K562 (cell line): Measurements from ENCODE around the gene AFG1L. TPM values are rescaled to one million over a fixed set of nuclear protein-coding genes. Genes with fewer than 3 reads are reported as not detected.

Source experiments
- ATAC-seq: fragments of 200-7000 bp; cut with Tn5 transposase; 3 replicates; pipeline ENCODE4 v1.9.1; 2020; ENCODE audit warnings: moderate library complexity
- BruUV-seq: library from RNA; stranded (reverse); fragments of 400-500 nt; replicated peaks from 2 replicates; lab custom pipeline; 2021; lab: Mats Ljungman, UMichigan
- CTCF ChIA-PET: fragments of 300-600 bp; formaldehyde crosslinking; extraction: SDS; loops from one replicate; lab custom pipeline; 2021; ENCODE audit warnings: low intra/inter-chr PET ratio; lab: Yijun Ruan, JAX
- POLR2A ChIA-PET: fragments of 300-600, 350-650 bp; sonication (Branson Sonifier 250); formaldehyde crosslinking; extraction: SDS; loops from one replicate; lab custom pipeline; 2021; ENCODE audit warnings: antibody characterized with exemption, inconsistent platforms; lab: Yijun Ruan, JAX
- DNase-seq, 4 experiments: peaks; one replicate each; pipeline versions ENCODE4 v3.0.0 to v3.0.0-alpha.2; 2011 to 2018; ENCODE audit warnings: low spot score in 3 of 4, mixed read lengths in 3 of 4; ENCODE audit errors: extremely low read depth in 1 of 4
- FAIRE-seq: peaks from 2 replicates; lab custom pipeline; 2011; peaks lifted over from hg19 to GRCh38; lab: Jason Lieb, UNC
- H2AFZ ChIP-seq: 2 replicates; pipeline ENCODE4 v1.6.0; 2011; ENCODE audit warnings: low read depth, low read length, control low read depth, inconsistent platforms
- H3K27ac ChIP-seq: fragments of 200-600 bp; 3 replicates; pipeline ENCODE4 v1.8.0; 2011; ENCODE audit warnings: low read depth, mild to moderate bottlenecking, control low read depth, inconsistent platforms, low read length, moderate library complexity, mixed read lengths; ENCODE audit errors: extremely low read depth
- H3K27me3 ChIP-seq, 2 experiments: fragments of 300-600 bp in 1 of 2; 2 replicates in 1 of 2; 3 replicates in 1 of 2; pipeline versions ENCODE4 v1.6.0 to v1.8.0; 2011; ENCODE audit warnings: inconsistent platforms in 2 of 2, low read length in 2 of 2, mild to moderate bottlenecking in 1 of 2, mixed read lengths in 1 of 2, moderate library complexity in 1 of 2; ENCODE audit not compliant: control insufficient read depth in 2 of 2, insufficient read depth in 2 of 2
- H3K36me3 ChIP-seq: fragments of 300-600 bp; 3 replicates; pipeline ENCODE4 v1.8.0; 2011; ENCODE audit warnings: mild to moderate bottlenecking, low read length, inconsistent platforms; ENCODE audit not compliant: control insufficient read depth, insufficient read depth
- H3K4me1 ChIP-seq, 2 experiments: fragments of 200-600 bp in 1 of 2; replicated peaks in 1 of 2; 2 replicates in 1 of 2; 3 replicates in 1 of 2; pipeline versions ENCODE4 v1.5.1 to v1.8.0; 2011; ENCODE audit warnings: inconsistent platforms in 2 of 2, low read length in 2 of 2, mild to moderate bottlenecking in 1 of 2, mixed read lengths in 1 of 2, moderate library complexity in 1 of 2; ENCODE audit not compliant: control insufficient read depth in 2 of 2, insufficient read depth in 2 of 2
- H3K4me2 ChIP-seq: 2 replicates; pipeline ENCODE4 v1.6.1; 2011; ENCODE audit warnings: low read length, control low read depth, inconsistent platforms, mixed read lengths; ENCODE audit not compliant: insufficient read depth
- H3K4me3 ChIP-seq: fragments of 200-600 bp; sonication (generic), shearing (Covaris generic); 2 replicates; pipeline ENCODE4 v1.5.1; 2016; ENCODE audit warnings: control low read depth, inconsistent platforms
- H3K79me2 ChIP-seq: fragments of 200-600 bp; 3 replicates; pipeline ENCODE4 v1.8.0; 2011; ENCODE audit warnings: low read length, inconsistent platforms; ENCODE audit not compliant: control insufficient read depth, insufficient read depth
- H3K9ac ChIP-seq, 2 experiments: 2 replicates each; pipeline versions ENCODE4 v1.6.0 to v1.6.1; 2011; ENCODE audit warnings: low read depth in 2 of 2, low read length in 2 of 2, control low read depth in 1 of 2, inconsistent platforms in 1 of 2, mild to moderate bottlenecking in 1 of 2, mixed read lengths in 1 of 2; ENCODE audit not compliant: insufficient read depth in 1 of 2
- H3K9me1 ChIP-seq: one replicate; pipeline ENCODE4 v1.6.0; 2011; ENCODE audit warnings: inconsistent platforms, mild to moderate bottlenecking, low read length, moderate library complexity; ENCODE audit not compliant: control insufficient read depth, insufficient read depth
- H3K9me3 ChIP-seq: replicated peaks from 2 replicates; pipeline ENCODE4 v1.5.1; 2011; ENCODE audit warnings: low read depth, low read length, inconsistent platforms; ENCODE audit not compliant: control insufficient read depth, insufficient read depth
- H4K20me1 ChIP-seq: replicated peaks from 2 replicates; pipeline ENCODE4 v1.6.1; 2011; ENCODE audit warnings: low read length, inconsistent platforms, mixed read lengths; ENCODE audit not compliant: control insufficient read depth, insufficient read depth
- ASH1L ChIP-seq: fragments of 450-650 bp; IDR thresholded peaks from 2 replicates; pipeline ENCODE4 v1.6.1; 2018; ENCODE audit warnings: borderline replicate concordance, mild to moderate bottlenecking, low read depth; ENCODE audit not compliant: partially characterized antibody
- DACH1 ChIP-seq: fragments of 450-650 bp; IDR thresholded peaks from 2 replicates; pipeline ENCODE4 v1.6.1; 2018; ENCODE audit not compliant: partially characterized antibody
- FOXK2 ChIP-seq, 2 experiments: fragments of 450-650 bp; IDR thresholded peaks in 1 of 2; conservative IDR thresholded peaks in 1 of 2; 2 replicates each; pipeline ENCODE4 v1.6.1; 2016; ENCODE audit warnings: low read depth in 2 of 2, mild to moderate bottlenecking in 1 of 2
- HDAC1 ChIP-seq, 2 experiments: fragments of 450-650 bp; IDR thresholded peaks; 2 replicates each; pipeline ENCODE4 v1.6.1; 2016 to 2017; ENCODE audit warnings: inconsistent platforms in 1 of 2, mild to moderate bottlenecking in 1 of 2, moderate library complexity in 1 of 2
- HNRNPUL1 ChIP-seq: fragments of 200-400 bp; formaldehyde crosslinking; IDR thresholded peaks from 2 replicates; pipeline ENCODE4 v1.6.1; 2017; ENCODE audit warnings: low read length
- KAT2B ChIP-seq: IDR thresholded peaks from one replicate; pipeline ENCODE4 v1.6.1; 2012; ENCODE audit warnings: low read depth, mild to moderate bottlenecking, control low read depth, inconsistent platforms, low read length, moderate library complexity
- NFATC3 ChIP-seq: fragments of 450-650 bp; IDR thresholded peaks from 2 replicates; pipeline ENCODE4 v1.6.1; 2017; ENCODE audit warnings: mild to moderate bottlenecking
- POLR2AphosphoS5 ChIP-seq: IDR thresholded peaks from 2 replicates; pipeline ENCODE4 v1.6.1; 2011; ENCODE audit warnings: mild to moderate bottlenecking, low read depth, low read length, moderate library complexity; ENCODE audit not compliant: control insufficient read depth, insufficient read depth
- SMARCE1 ChIP-seq: fragments of 450-650 bp; IDR thresholded peaks from 2 replicates; pipeline ENCODE4 v1.7.1; 2016; ENCODE audit warnings: mild to moderate bottlenecking
- TAL1 ChIP-seq: fragments of 450-650 bp; IDR thresholded peaks from 2 replicates; pipeline ENCODE4 v1.6.1; 2016; ENCODE audit warnings: mild to moderate bottlenecking
- WGBS: fragments of 100-300 bp; shearing (Covaris generic); methylation state at CpG from one replicate; pipeline ENCODE4 v1.1.6; 2016; ENCODE audit warnings: low coverage, mixed read lengths; ENCODE audit not compliant: insufficient coverage; ENCODE audit errors: missing lambda C conversion rate; 5-methylcytosine and 5-hydroxymethylcytosine counted together
- in situ Hi-C: fragments of 300-500 bp; cut with MboI; formaldehyde crosslinking; loops from 4 replicates; pipeline ENCODE4 v1.15.0; 2018; ENCODE audit warnings: inconsistent platforms, mixed read lengths
- intact Hi-C: fragments of 100-400 bp; cut with micrococcal nuclease; formaldehyde crosslinking; loops from 2 replicates; pipeline ENCODE4 v1.14.2; 2022
- polyA plus RNA-seq, 8 experiments: library from polyadenylated mRNA; depleted of rRNA in 4 of 8; stranded (reverse) in 5 of 8; unstranded in 3 of 8; fragments of >200 nt; fragmentation: Nextera tagmentation in 2 of 8; fragmentation: Illumina TruSeq in 1 of 8; extraction: Ambion mirVana in 2 of 8; extraction: Trizol in 1 of 8; gene quantifications; 2 replicates each; pipeline versions ENCODE4 v1.2.1 to v1.2.3, GENCODE V29; 2011 to 2014; ENCODE audit warnings: inconsistent platforms in 1 of 8, missing spikeins in 1 of 8
- total RNA-seq, 7 experiments: library from RNA; depleted of rRNA in 6 of 7; stranded (reverse); fragments of >200 nt in 6 of 7; fragmentation: Illumina TruSeq in 2 of 7; extraction: Trizol in 2 of 7; gene quantifications; 2 replicates each; pipeline versions ENCODE4 v1.2.1 to v1.2.3, GENCODE V29; 2011 to 2021; ENCODE audit warnings: low replicate concordance in 1 of 7
- TF ChIP-seq, protein P1 (sequence below): sonication (generic); formaldehyde crosslinking; IDR thresholded peaks from 2 replicates; pipeline ENCODE4 v1.8.0; 2023; ENCODE audit warnings: missing genetic modification reagents, mild to moderate bottlenecking, borderline replicate concordance

The AFG1L gene
- total and polyA plus RNA-seq, 9 of the 15 experiments (the other 6 are each of a cell fraction or from before 2014, with no cell fraction given): 2.2 to 15.5 (median 5.8) TPM

DNA sequence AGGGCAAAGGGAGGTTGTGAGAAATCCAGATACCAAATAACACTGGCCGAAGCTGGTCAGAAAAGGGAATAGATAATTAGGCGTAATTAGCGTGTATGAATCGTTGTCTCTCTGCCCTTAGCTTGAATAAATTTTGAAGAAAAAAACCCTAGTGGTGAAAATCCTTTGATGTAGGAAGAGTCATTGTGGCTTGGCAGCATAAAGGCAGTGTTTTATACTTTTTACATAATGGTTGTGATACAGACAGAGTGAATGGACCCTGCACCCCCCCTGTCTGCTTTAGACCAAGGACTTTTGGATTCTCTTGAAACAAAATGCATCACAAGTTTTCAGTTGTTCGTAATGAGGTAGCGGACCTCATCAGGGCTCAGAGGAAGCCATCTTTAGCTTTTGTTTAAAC, 126.5 kb downstream of the AFG1L start (continued):
- TF ChIP-seq ASH1L: no peak

DNA sequence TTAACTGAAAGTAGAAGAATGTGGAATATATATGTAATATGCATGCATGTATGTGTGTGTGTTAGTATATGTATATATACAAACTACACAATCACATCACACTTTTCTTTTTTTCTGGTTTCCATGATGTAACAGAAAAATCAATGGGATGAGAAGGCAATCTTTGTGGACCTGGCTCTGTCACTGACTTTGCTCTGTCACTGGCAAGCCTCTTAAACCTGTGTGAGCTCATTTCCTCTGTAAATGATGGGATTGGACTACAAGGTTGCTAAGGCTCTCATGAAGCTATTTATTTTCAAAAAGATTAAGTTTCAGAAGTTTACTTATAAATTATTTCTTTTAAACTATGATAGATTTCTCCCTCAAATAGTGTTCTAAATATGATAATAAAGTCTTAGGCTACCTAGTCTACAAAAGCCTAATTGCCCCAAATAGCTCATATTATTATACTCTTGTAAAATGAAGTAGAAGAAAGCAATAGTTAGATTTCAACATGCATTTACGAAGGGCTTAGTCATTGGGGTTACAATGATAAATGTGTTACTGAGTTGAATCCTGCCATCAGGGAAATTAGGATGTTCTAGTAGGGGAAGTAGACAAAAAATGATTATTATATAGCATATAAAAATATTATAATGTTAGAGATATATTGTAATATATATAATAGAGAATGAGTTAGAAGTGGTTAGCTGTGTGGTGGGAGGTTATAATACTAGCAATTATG, 129.3 kb downstream of the AFG1L start:
- H3K79me2 ChIP-seq: no peaks in the 10 kb centered on the region
- ATAC-seq (no peak), DNase-seq (no peak)
- H4K20me1 ChIP-seq: no peaks in the 10 kb centered on the region
- 38% methylated on average over 1 of the region's 1 CpG for WGBS
- H3K27ac ChIP-seq: no peak overlapping the region
- no peak overlapping the region for H2AFZ ChIP-seq
- POLR2A ChIA-PET: interaction anchor here (0.5 to 0.8 kb wide), 2 partner anchors 12 to 645 kb away, joined by 3 read pairs; no protein-coding TSS in a partner anchor
- in situ Hi-C loops (no loop called here), intact Hi-C loops (no loop called here)
- H3K4me2 ChIP-seq: no peak overlapping the region
- H3K9ac ChIP-seq: no peak overlapping the region
- CTCF ChIA-PET: no interaction called here
- no peaks in the 10 kb centered on the region for H3K27me3 ChIP-seq
- no peaks in the 10 kb centered on the region for H3K36me3 ChIP-seq
- no peaks in the 10 kb centered on the region for H3K4me1 ChIP-seq
- H3K9me3 ChIP-seq: no peaks in the 10 kb centered on the region
- TF ChIP-seq FOXK2 (conservative IDR thresholded peaks at IDR 0.05 in 1 of 2, IDR thresholded peaks at IDR 0.05 in 1 of 2; ENCODE audit: low read depth in 2 of 2) (no peak), HNRNPUL1 (no peak), NFATC3 (no peak), POLR2AphosphoS5 (no peak), DACH1 (no peak), KAT2B (no peak), HDAC1 (IDR thresholded peaks at IDR 0.05) (no peak), SMARCE1 (no peak), TAL1 (no peak)
- TF ChIP-seq, protein P1, sequence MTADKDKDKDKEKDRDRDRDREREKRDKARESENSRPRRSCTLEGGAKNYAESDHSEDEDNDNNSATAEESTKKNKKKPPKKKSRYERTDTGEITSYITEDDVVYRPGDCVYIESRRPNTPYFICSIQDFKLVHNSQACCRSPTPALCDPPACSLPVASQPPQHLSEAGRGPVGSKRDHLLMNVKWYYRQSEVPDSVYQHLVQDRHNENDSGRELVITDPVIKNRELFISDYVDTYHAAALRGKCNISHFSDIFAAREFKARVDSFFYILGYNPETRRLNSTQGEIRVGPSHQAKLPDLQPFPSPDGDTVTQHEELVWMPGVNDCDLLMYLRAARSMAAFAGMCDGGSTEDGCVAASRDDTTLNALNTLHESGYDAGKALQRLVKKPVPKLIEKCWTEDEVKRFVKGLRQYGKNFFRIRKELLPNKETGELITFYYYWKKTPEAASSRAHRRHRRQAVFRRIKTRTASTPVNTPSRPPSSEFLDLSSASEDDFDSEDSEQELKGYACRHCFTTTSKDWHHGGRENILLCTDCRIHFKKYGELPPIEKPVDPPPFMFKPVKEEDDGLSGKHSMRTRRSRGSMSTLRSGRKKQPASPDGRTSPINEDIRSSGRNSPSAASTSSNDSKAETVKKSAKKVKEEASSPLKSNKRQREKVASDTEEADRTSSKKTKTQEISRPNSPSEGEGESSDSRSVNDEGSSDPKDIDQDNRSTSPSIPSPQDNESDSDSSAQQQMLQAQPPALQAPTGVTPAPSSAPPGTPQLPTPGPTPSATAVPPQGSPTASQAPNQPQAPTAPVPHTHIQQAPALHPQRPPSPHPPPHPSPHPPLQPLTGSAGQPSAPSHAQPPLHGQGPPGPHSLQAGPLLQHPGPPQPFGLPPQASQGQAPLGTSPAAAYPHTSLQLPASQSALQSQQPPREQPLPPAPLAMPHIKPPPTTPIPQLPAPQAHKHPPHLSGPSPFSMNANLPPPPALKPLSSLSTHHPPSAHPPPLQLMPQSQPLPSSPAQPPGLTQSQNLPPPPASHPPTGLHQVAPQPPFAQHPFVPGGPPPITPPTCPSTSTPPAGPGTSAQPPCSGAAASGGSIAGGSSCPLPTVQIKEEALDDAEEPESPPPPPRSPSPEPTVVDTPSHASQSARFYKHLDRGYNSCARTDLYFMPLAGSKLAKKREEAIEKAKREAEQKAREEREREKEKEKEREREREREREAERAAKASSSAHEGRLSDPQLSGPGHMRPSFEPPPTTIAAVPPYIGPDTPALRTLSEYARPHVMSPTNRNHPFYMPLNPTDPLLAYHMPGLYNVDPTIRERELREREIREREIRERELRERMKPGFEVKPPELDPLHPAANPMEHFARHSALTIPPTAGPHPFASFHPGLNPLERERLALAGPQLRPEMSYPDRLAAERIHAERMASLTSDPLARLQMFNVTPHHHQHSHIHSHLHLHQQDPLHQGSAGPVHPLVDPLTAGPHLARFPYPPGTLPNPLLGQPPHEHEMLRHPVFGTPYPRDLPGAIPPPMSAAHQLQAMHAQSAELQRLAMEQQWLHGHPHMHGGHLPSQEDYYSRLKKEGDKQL: no peak
- TF ChIP-seq, all 486 proteins: peak for 0
- no TSS peak for BruUV-seq
- Histone ChIP-seq H3K9me1 (no peaks in the 10 kb centered on the region), H3K4me3 (no peak overlapping the region)
- FAIRE-seq: no peak
